ENCODE results near the gene GRM5.

- TF ChIP-seq CTCF (IDR thresholded peaks at IDR 0.05; ENCODE audit: low read length) (no peak), EZH2 (IDR thresholded peaks at IDR 0.05; ENCODE audit: borderline replicate concordance, low read length) (no peak)
Measured at GRCh38 chr11:88529426-88529825, 536.4 kb downstream of the GRM5 start.
